HG02623 (cell line): Measurements from ENCODE around the gene POLR3B.
"Not testable (repeated sequence)": the region's sequence is repeated elsewhere in the genome, so short reads cannot be mapped to it uniquely, and the experiment has no call there.

Experiments used
- ATAC-seq: cut with Tn5 transposase; IDR thresholded peaks from one replicate; pipeline ENCODE4 v1.9.1; 2021; ENCODE audit warnings: moderate library complexity; ENCODE audit not compliant: unreplicated experiment

The POLR3B gene

GRCh38 chr12:106342397-106343213, 14.9 kb upstream of the POLR3B start:
- no peak for ATAC-seq

GRCh38 chr12:106343214-106343528, 14.4 kb upstream of the POLR3B start:
- ATAC-seq, result no peak

GRCh38 chr12:106344131-106344530, 13.4 kb upstream of the POLR3B start:
- ATAC-seq, result no peak

GRCh38 chr12:106345746-106346145, 11.8 kb upstream of the POLR3B start:
- ATAC-seq, result no peak

- no peak for ATAC-seq
These were observed 9.1 kb upstream of the POLR3B start for GRCh38 chr12:106348411-106348810.

- no peak for ATAC-seq
These were observed 4.4 kb upstream of the POLR3B start for GRCh38 chr12:106353175-106353574.

GRCh38 chr12:106358396-106359241, 1.1 kb downstream of the POLR3B start:
- peak; percentile 4 for ATAC-seq

- ATAC-seq, result no peak
These were observed 2.3 kb downstream of the POLR3B start for GRCh38 chr12:106359646-106360399.

GRCh38 chr12:106360400-106360994, 2.9 kb downstream of the POLR3B start:
- ATAC-seq, result no peak

GRCh38 chr12:106362971-106363370, 5.4 kb downstream of the POLR3B start:
- ATAC-seq, result no peak

- ATAC-seq, result no peak
These were observed 6.7 kb downstream of the POLR3B start for GRCh38 chr12:106364261-106364660.

- no peak for ATAC-seq
These were observed 12.2 kb downstream of the POLR3B start for GRCh38 chr12:106369624-106370346.

- ATAC-seq, result no peak
These were observed 21.2 kb downstream of the POLR3B start for GRCh38 chr12:106378788-106379187.

GRCh38 chr12:106380954-106381353, 23.4 kb downstream of the POLR3B start:
- ATAC-seq, result no peak

GRCh38 chr12:106381866-106382265, 24.3 kb downstream of the POLR3B start:
- ATAC-seq, result not testable (repeated sequence)

GRCh38 chr12:106386813-106387535, 29.4 kb downstream of the POLR3B start:
- ATAC-seq, result no peak

- ATAC-seq, result no peak
These were observed 30.4 kb downstream of the POLR3B start for GRCh38 chr12:106387848-106388377.

- ATAC-seq, result no peak
These were observed 31.6 kb downstream of the POLR3B start for GRCh38 chr12:106389151-106389550.

GRCh38 chr12:106392759-106393158, 35.2 kb downstream of the POLR3B start:
- no peak for ATAC-seq
